GM23338 (cell line): ENCODE measurements around the gene TUBB.

Source experiments
- CREB1 ChIP-seq: fragments of 250-450 bp; sonication (Bioruptor Pico); IDR thresholded peaks from 2 replicates; pipeline ENCODE4 v1.5.0; 2020; ENCODE audit warnings: low read depth, mild to moderate bottlenecking, moderate library complexity
- CTCF ChIP-seq, 2 experiments: fragments of 200-600 bp in 1 of 2; sonication (generic) in 1 of 2; conservative IDR thresholded peaks; 2 replicates each; pipeline versions ENCODE4 v1.5.1 to v1.6.1; 2016 to 2017; ENCODE audit warnings: antibody characterized with exemption in 2 of 2, low read depth in 2 of 2, mild to moderate bottlenecking in 2 of 2, moderate library complexity in 1 of 2
- ETS1 ChIP-seq: IDR thresholded peaks from 2 replicates; pipeline ENCODE4 v1.6.1; 2016; ENCODE audit warnings: antibody characterized with exemption
- EZH2 ChIP-seq: fragments of 200-600 bp; sonication (generic); IDR thresholded peaks from one replicate; pipeline ENCODE4 v1.8.0; 2017; ENCODE audit warnings: antibody characterized with exemption, mild to moderate bottlenecking, low read depth; ENCODE audit not compliant: unreplicated experiment
- EZH2phosphoT487 ChIP-seq: fragments of 200-600 bp; sonication (generic); IDR thresholded peaks from one replicate; pipeline ENCODE4 v1.8.1; 2018; ENCODE audit warnings: antibody characterized with exemption; ENCODE audit not compliant: unreplicated experiment
- POLR2AphosphoS5 ChIP-seq: IDR thresholded peaks from 2 replicates; pipeline ENCODE4 v1.6.1; 2016; ENCODE audit warnings: antibody characterized with exemption, low read depth
- STAT1 ChIP-seq: IDR thresholded peaks from one replicate; pipeline ENCODE4 v1.6.1; 2016; ENCODE audit warnings: antibody characterized with exemption; ENCODE audit not compliant: unreplicated experiment
- ZNF331 ChIP-seq: fragments of 250-450 bp; sonication (Bioruptor Pico); IDR thresholded peaks from 2 replicates; pipeline ENCODE4 v1.5.0; 2020; ENCODE audit warnings: low read depth, mild to moderate bottlenecking, moderate library complexity

- TF ChIP-seq CTCF (conservative IDR thresholded peaks at IDR 0.05; ENCODE audit: low read depth in 2 of 2) (no peak), EZH2 (no peak), CREB1 (no peak), ZNF331 (CRISPR knock-in tag) (no peak), POLR2AphosphoS5 (no peak), ETS1 (no peak), EZH2phosphoT487 (no peak), STAT1 (no peak)
Observed at GRCh38 chr6:30700340-30700739, 19.8 kb upstream of the TUBB start.
